Muscle layer of duodenum (tissue), 2 donors: ENCODE data around the gene IL1RAPL1.

ENCODE experiments used
- H3K27ac ChIP-seq: one replicate; pipeline ENCODE4 v1.7.0; 2013; ENCODE audit warnings: mild to moderate bottlenecking, low read length
- H3K27me3 ChIP-seq: one replicate; pipeline ENCODE4 v1.7.0; 2013; ENCODE audit warnings: low read depth, mild to moderate bottlenecking, control low read depth, low read length
- H3K36me3 ChIP-seq, 2 donors: one replicate each; pipeline ENCODE4 v1.7.0; 2013; ENCODE audit warnings: low read length in 2 of 2, control low read depth in 1 of 2, mild to moderate bottlenecking in 1 of 2; ENCODE audit not compliant: insufficient read depth in 2 of 2, control insufficient read depth in 1 of 2
- H3K4me1 ChIP-seq, 2 donors: one replicate each; pipeline ENCODE4 v1.7.0; 2013; ENCODE audit warnings: low read length in 2 of 2, mild to moderate bottlenecking in 2 of 2, control low read depth in 1 of 2, moderate library complexity in 1 of 2; ENCODE audit not compliant: insufficient read depth in 2 of 2, control insufficient read depth in 1 of 2
- H3K4me3 ChIP-seq, 2 donors: one replicate each; pipeline ENCODE4 v1.7.0; 2013; ENCODE audit warnings: low read length in 2 of 2, low read depth in 1 of 2, mild to moderate bottlenecking in 1 of 2
- H3K9me3 ChIP-seq, 2 donors: one replicate each; pipeline ENCODE4 v1.7.0; 2013; ENCODE audit warnings: low read length in 2 of 2, control low read depth in 1 of 2, mild to moderate bottlenecking in 1 of 2; ENCODE audit not compliant: control insufficient read depth in 1 of 2
- donor health status: healthy.

IL1RAPL1 gene

DNA sequence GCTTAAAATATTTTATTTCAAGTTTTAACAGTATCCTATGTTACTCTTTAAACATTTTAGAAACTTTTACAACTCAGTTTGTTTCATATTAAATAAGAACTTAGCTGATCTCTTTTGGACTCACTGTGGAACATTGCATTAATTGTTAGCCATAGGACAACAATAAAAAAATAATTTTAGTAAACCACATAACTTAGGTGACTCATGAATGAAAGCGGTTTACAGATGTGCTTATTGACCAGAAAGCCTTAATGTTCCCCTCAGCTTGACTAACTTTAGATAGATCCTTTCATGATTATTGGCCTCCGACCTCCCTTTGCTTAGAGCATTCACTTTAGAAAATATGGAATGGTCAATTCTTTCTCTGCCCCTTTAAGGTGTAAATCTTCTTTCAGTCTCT, 844.6 kb downstream of the IL1RAPL1 start:
- Histone ChIP-seq H3K27ac (no peak overlapping the region), H3K27me3 (no peaks in the 10 kb centered on the region), H3K9me3 (peaks cover 0 to 3% of the 10 kb centered on the region in 2 donors)

GRCh38 chrX:29432534-29432933, 845.3 kb downstream of the IL1RAPL1 start:
- Histone ChIP-seq H3K27ac (no peak overlapping the region), H3K36me3 (no peaks in the 10 kb centered on the region), H3K27me3 (no peaks in the 10 kb centered on the region), H3K4me3 (no peak overlapping the region), H3K4me1 (no peaks in the 10 kb centered on the region), H3K9me3 (peaks cover 0 to 3% of the 10 kb centered on the region in 2 donors)

More for the DNA sequence above, 844.6 kb downstream of the IL1RAPL1 start:
- Histone ChIP-seq H3K4me3 (no peak overlapping the region), H3K36me3 (no peaks in the 10 kb centered on the region), H3K4me1 (no peaks in the 10 kb centered on the region)

GRCh38 chrX:29434939-29435338, 847.7 kb downstream of the IL1RAPL1 start:
- Histone ChIP-seq H3K4me1 (no peaks in the 10 kb centered on the region), H3K9me3 (peaks cover 0 to 3% of the 10 kb centered on the region in 2 donors), H3K4me3 (no peak overlapping the region), H3K36me3 (no peaks in the 10 kb centered on the region), H3K27ac (no peak overlapping the region), H3K27me3 (no peaks in the 10 kb centered on the region)

- no peaks in the 10 kb centered on the region for H3K36me3 ChIP-seq
- H3K27ac ChIP-seq = no peak overlapping the region
- H3K4me1 ChIP-seq = no peaks in the 10 kb centered on the region
- no peak overlapping the region for H3K4me3 ChIP-seq
- peaks cover 0 to 3% of the 10 kb centered on the region in 2 donors for H3K9me3 ChIP-seq
- H3K27me3 ChIP-seq = no peaks in the 10 kb centered on the region
Measured at GRCh38 chrX:29435396-29435795, 848.1 kb downstream of the IL1RAPL1 start.

GRCh38 chrX:29447867-29448266, 860.6 kb downstream of the IL1RAPL1 start:
- Histone ChIP-seq H3K27me3 (no peaks in the 10 kb centered on the region), H3K4me3 (no peak overlapping the region), H3K36me3 (no peaks in the 10 kb centered on the region), H3K9me3 (no peaks in the 10 kb centered on the region), H3K27ac (no peak overlapping the region), H3K4me1 (no peaks in the 10 kb centered on the region)

DNA sequence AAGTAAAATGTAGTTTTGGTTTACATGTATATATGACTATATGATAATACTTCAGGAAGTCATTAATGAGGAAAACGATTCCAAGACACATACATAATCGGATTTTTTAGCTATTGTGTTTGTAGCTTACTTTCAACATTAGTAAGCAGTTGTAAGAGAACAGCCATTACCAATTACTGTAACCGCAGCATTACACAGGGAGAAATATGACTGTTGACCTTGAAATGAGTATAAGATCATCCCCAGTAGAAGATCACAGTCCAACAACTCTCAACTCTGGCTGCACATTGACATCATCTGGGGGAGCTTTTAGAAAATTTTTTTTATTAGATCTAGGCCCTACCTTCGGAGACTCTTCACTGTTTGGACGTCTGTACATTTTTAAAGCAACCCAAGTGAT, 866.1 kb downstream of the IL1RAPL1 start:
- Histone ChIP-seq H3K27me3 (no peaks in the 10 kb centered on the region), H3K27ac (no peak overlapping the region), H3K36me3 (no peaks in the 10 kb centered on the region)

GRCh38 chrX:29455702-29456101, 868.5 kb downstream of the IL1RAPL1 start:
- H3K36me3 ChIP-seq = no peaks in the 10 kb centered on the region
- H3K27me3 ChIP-seq = no peaks in the 10 kb centered on the region
- H3K4me3 ChIP-seq = no peak overlapping the region
- H3K9me3 ChIP-seq = no peaks in the 10 kb centered on the region
- H3K27ac ChIP-seq = no peak overlapping the region
- H3K4me1 ChIP-seq = no peaks in the 10 kb centered on the region

More for the DNA sequence above, 866.1 kb downstream of the IL1RAPL1 start:
- Histone ChIP-seq H3K9me3 (no peaks in the 10 kb centered on the region), H3K4me1 (no peaks in the 10 kb centered on the region), H3K4me3 (no peak overlapping the region)

DNA sequence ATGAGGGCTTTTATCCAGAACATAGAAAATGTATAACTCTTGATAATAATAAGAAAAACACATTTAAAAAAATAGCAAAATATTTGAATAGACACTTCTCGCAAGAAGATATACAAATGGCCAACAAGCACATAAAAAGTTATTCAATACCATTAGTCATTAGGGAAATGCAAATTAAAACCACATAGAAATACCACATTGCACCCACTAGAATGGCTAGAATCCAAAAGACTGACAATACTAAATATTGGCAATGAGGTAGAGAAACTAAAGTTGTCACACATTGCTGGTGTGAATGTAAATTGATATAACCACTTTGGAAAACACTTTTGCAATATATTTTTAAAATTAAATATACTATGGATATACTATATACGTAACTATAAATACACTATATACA, 873.8 kb downstream of the IL1RAPL1 start:
- Histone ChIP-seq H3K4me3 (no peak overlapping the region), H3K27ac (no peak overlapping the region), H3K4me1 (no peaks in the 10 kb centered on the region), H3K9me3 (no peaks in the 10 kb centered on the region), H3K36me3 (no peaks in the 10 kb centered on the region), H3K27me3 (no peaks in the 10 kb centered on the region)

- Histone ChIP-seq H3K36me3 (no peaks in the 10 kb centered on the region), H3K27me3 (no peaks in the 10 kb centered on the region), H3K4me3 (no peak overlapping the region)
Measured at GRCh38 chrX:29466456-29466855, 879.2 kb downstream of the IL1RAPL1 start.

DNA sequence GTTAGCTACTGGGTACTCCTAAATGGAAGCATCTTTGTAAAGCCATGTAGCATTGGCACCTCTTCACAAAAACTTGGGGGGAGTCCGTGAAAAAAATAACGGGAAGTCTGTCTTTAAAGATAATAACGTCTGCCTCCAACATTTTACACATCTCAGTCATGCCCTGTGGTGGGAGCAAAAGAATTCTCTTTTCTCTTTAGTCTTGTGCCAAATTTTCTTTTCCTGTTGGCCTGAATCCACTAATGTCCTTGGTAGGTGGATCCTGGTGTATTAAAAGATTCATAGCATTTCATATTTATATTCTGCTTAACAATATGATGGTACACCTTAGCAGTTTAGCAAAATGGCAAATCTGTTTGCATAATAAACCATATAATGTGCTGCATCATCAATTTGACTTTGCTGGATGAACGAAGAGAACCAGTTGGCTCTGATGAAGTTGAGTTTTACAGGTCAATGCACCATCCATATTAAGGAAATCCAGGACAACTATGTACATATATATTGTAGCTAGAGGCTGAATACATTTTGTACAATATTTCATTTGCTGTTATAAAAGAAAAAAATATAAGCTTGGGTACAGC, 881.8 kb downstream of the IL1RAPL1 start:
- H3K4me1 ChIP-seq = no peaks in the 10 kb centered on the region

More at GRCh38 chrX:29466456-29466855, 879.2 kb downstream of the IL1RAPL1 start:
- no peaks in the 10 kb centered on the region for H3K4me1 ChIP-seq
- no peaks in the 10 kb centered on the region for H3K9me3 ChIP-seq
- no peak overlapping the region for H3K27ac ChIP-seq

DNA sequence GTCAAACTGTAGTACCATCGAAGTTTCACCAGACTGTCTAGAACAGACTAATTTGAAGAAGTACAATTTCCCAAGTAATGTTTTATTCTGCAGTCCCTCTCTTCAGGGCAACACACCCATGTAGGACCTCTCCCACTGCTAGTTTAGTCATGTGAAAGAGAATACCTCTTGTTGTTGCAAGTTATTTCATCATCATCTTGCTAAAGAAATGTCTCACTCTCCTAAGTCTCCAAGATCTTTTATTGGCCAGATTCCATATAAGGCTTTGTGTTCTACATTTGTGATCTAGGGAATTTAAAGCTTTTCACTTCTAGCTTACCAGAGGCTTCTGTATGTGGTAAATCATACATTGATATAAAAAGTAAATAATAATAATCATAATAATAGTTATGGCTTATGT, 882.8 kb downstream of the IL1RAPL1 start:
- Histone ChIP-seq H3K27ac (no peak overlapping the region), H3K9me3 (no peaks in the 10 kb centered on the region), H3K4me3 (no peak overlapping the region), H3K4me1 (no peaks in the 10 kb centered on the region), H3K36me3 (no peaks in the 10 kb centered on the region), H3K27me3 (no peaks in the 10 kb centered on the region)

More for the DNA sequence above, 881.8 kb downstream of the IL1RAPL1 start:
- H3K27ac ChIP-seq = no peak overlapping the region
- no peaks in the 10 kb centered on the region for H3K27me3 ChIP-seq
- H3K4me3 ChIP-seq = no peak overlapping the region
- no peaks in the 10 kb centered on the region for H3K36me3 ChIP-seq
- H3K9me3 ChIP-seq = no peaks in the 10 kb centered on the region

DNA sequence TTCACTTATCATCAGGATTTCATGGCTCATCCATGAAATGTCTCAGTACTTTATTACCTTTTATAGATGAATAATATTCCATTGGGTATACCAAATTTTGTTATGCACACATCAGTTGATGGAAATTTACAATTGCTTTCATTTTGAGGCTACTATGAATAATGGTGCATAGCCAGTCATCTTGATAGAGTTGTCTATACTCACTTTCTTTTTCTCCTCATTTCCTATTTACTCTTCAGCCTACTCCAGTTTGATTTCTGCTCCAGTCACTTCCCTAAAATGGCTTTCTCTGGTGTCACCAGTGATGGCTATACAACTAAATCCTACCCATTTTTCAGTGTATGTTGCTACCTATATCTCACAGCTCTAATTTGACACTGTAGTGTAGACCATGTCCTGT, 884.6 kb downstream of the IL1RAPL1 start:
- H3K9me3 ChIP-seq = no peaks in the 10 kb centered on the region
- H3K4me1 ChIP-seq = no peaks in the 10 kb centered on the region

More for the DNA sequence above, 884.6 kb downstream of the IL1RAPL1 start:
- Histone ChIP-seq H3K27me3 (no peaks in the 10 kb centered on the region), H3K27ac (no peak overlapping the region), H3K4me3 (no peak overlapping the region), H3K36me3 (no peaks in the 10 kb centered on the region)
